Measurements from ENCODE around the gene NDUFA6.
"Not testable (repeated sequence)": the region's sequence is repeated elsewhere in the genome, so short reads cannot be mapped to it uniquely, and the experiment has no call there.

Gene NDUFA6

GRCh38 chr22:42090596-42091454, at the start of gene NDUFA6:
TSS of gene NDUFA6 (minus strand) at chr22:42090772. CDS start at chr22:42090744, 28 bp downstream.
- peak; percentile 100 for DNase-seq (ENCODE audit: low read depth)
- peak; percentile 96 for TF ChIP-seq CTCF (IDR thresholded peaks at IDR 0.05; ENCODE audit: insufficient read depth, low read depth, low read length, missing control alignments)
- peak within 1 kb of the TSS; percentile 94 for H3K4me3 ChIP-seq (ENCODE audit: low read depth, low read length)

GRCh38 chr22:42140153-42140552, 49.6 kb upstream of the NDUFA6 start:
- DNase-seq (ENCODE audit: low read depth); H3K4me3 ChIP-seq (ENCODE audit: low read depth, low read length): not testable (repeated sequence)

- not testable (repeated sequence) for H3K4me3 ChIP-seq (ENCODE audit: low read depth, low read length); DNase-seq (ENCODE audit: low read depth)
Measured at GRCh38 chr22:42139508-42139907, 48.9 kb upstream of the NDUFA6 start.

- no peak for DNase-seq (ENCODE audit: low read depth)
- no peak overlapping the region for H3K4me3 ChIP-seq (ENCODE audit: low read depth, low read length)
- no peak for TF ChIP-seq CTCF (IDR thresholded peaks at IDR 0.05; ENCODE audit: insufficient read depth, low read depth, low read length, missing control alignments)
Measured at GRCh38 chr22:42138972-42139371, 48.4 kb upstream of the NDUFA6 start.

- no peak for TF ChIP-seq CTCF (IDR thresholded peaks at IDR 0.05; ENCODE audit: insufficient read depth, low read depth, low read length, missing control alignments)
- H3K4me3 ChIP-seq (ENCODE audit: low read depth, low read length): no peak overlapping the region
Measured at GRCh38 chr22:42138122-42138770, 47.7 kb upstream of the NDUFA6 start.

GRCh38 chr22:42135688-42136087, 45.1 kb upstream of the NDUFA6 start:
- DNase-seq (ENCODE audit: low read depth); H3K4me3 ChIP-seq (ENCODE audit: low read depth, low read length): not testable (repeated sequence)

More at GRCh38 chr22:42138122-42138770, 47.7 kb upstream of the NDUFA6 start:
- DNase-seq (ENCODE audit: low read depth): no peak

- no peak for TF ChIP-seq CTCF (IDR thresholded peaks at IDR 0.05; ENCODE audit: insufficient read depth, low read depth, low read length, missing control alignments)
- H3K4me3 ChIP-seq (ENCODE audit: low read depth, low read length): no peak overlapping the region
- DNase-seq (ENCODE audit: low read depth): no peak
Measured at GRCh38 chr22:42134100-42135020, 43.8 kb upstream of the NDUFA6 start.

GRCh38 chr22:42132457-42132856, 41.9 kb upstream of the NDUFA6 start:
- TF ChIP-seq CTCF (IDR thresholded peaks at IDR 0.05; ENCODE audit: insufficient read depth, low read depth, low read length, missing control alignments): no peak
- no peak overlapping the region for H3K4me3 ChIP-seq (ENCODE audit: low read depth, low read length)
- DNase-seq (ENCODE audit: low read depth): no peak
